ENCODE measurements around the gene CCDC18.

CCDC18 gene

GRCh38 chr1:93177991-93178390, 2.5 kb upstream of the CCDC18 start:
- Histone ChIP-seq H3K27me3 (ENCODE audit: control insufficient read depth in 1 of 2, insufficient read depth in 2 of 2, low read length in 2 of 2) (no peaks in the 10 kb centered on the region), H3K9me3 (ENCODE audit: low read length) (no peaks in the 10 kb centered on the region), H3K27ac (ENCODE audit: low read depth, low read length) (no peak overlapping the region), H3K9ac (ENCODE audit: low read length) (no peak overlapping the region), H3K36me3 (ENCODE audit: insufficient read depth, low read length) (no peaks in the 10 kb centered on the region), H3K4me3 (ENCODE audit: low read depth in 1 of 2, low read length in 2 of 2) (peak overlapping the region in 1 of 2 donors; percentile 99), H3K4me1 (ENCODE audit: insufficient read depth, low read length) (peaks cover 15% of the 10 kb centered on the region)

DNA sequence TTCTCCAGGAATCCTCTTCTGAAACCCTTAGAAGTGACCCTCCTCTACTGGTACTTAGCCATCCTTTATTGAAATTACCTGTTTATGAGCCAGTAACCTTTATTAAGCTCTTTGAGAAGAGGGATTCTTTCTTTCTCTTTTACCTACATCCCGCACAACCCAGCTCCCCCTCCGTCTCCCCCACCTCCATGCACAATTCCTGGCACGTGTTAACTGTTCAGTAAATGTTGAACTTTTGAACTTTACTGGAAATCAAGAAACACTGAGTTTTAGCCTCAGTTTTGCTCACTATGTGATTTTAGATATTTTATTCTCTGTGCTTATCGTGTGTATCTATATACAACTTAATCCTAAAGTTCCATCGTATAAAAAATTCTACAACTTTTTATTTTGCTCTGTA, 2.1 kb upstream of the CCDC18 start:
- Histone ChIP-seq H3K4me3 (ENCODE audit: low read depth in 1 of 2, low read length in 2 of 2) (peak overlapping the region in 1 of 2 donors; percentile 99), H3K27ac (ENCODE audit: low read depth, low read length) (no peak overlapping the region), H3K4me1 (ENCODE audit: insufficient read depth, low read length) (peaks cover 15% of the 10 kb centered on the region), H3K36me3 (ENCODE audit: insufficient read depth, low read length) (no peaks in the 10 kb centered on the region), H3K9me3 (ENCODE audit: low read length) (no peaks in the 10 kb centered on the region), H3K27me3 (ENCODE audit: control insufficient read depth in 1 of 2, insufficient read depth in 2 of 2, low read length in 2 of 2) (no peaks in the 10 kb centered on the region), H3K9ac (ENCODE audit: low read length) (no peak overlapping the region)

- peak within 1 kb of the TSS; percentile 97 for H3K9ac ChIP-seq (ENCODE audit: low read length)
- H3K4me1 ChIP-seq (ENCODE audit: insufficient read depth, low read length) = peaks cover 15% of the 10 kb centered on the region
- no peaks in the 10 kb centered on the region for H3K36me3 ChIP-seq (ENCODE audit: insufficient read depth, low read length)
- H3K9me3 ChIP-seq (ENCODE audit: low read length) = no peaks in the 10 kb centered on the region
- H3K4me3 ChIP-seq (ENCODE audit: low read depth in 1 of 2, low read length in 2 of 2) = peak within 1 kb of the TSS; percentile 99 to 100
- H3K27ac ChIP-seq (ENCODE audit: low read depth, low read length) = peak within 1 kb of the TSS; percentile 95
- no peaks in the 10 kb centered on the region for H3K27me3 ChIP-seq (ENCODE audit: control insufficient read depth in 1 of 2, insufficient read depth in 2 of 2, low read length in 2 of 2)
Measured at GRCh38 chr1:93179886-93180722, 420 bp upstream of the CCDC18 start, which contains the start of gene TMED5. Gene TMED5 (minus strand): TSS chr1:93180413. CDS start chr1:93180242, 171 bp downstream.

DNA sequence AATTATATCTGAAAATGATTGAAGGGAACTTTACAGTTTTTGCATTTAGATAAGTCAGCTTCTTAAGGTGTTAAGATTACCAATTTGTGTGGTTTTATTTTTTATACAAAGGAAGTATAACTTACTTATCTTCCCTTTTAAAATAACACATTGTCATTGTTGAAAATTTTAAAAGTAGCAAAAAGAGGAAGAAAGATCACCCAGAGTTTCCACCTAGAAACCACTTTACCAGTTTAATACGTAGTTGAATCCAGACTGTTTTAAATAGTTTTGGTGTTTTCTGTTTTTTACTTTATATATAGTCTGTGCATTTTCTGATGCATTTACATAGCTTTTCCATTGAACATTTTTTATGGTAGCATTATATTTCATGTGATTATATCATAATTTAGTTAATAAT, 6.1 kb downstream of the CCDC18 start:
- Histone ChIP-seq H3K4me1 (ENCODE audit: insufficient read depth, low read length) (no peaks in the 10 kb centered on the region), H3K9me3 (ENCODE audit: low read length) (no peaks in the 10 kb centered on the region), H3K4me3 (ENCODE audit: low read depth in 1 of 2, low read length in 2 of 2) (no peak overlapping the region), H3K27ac (ENCODE audit: low read depth, low read length) (no peak overlapping the region), H3K9ac (ENCODE audit: low read length) (no peak overlapping the region), H3K27me3 (ENCODE audit: control insufficient read depth in 1 of 2, insufficient read depth in 2 of 2, low read length in 2 of 2) (no peaks in the 10 kb centered on the region), H3K36me3 (ENCODE audit: insufficient read depth, low read length) (no peaks in the 10 kb centered on the region)

DNA sequence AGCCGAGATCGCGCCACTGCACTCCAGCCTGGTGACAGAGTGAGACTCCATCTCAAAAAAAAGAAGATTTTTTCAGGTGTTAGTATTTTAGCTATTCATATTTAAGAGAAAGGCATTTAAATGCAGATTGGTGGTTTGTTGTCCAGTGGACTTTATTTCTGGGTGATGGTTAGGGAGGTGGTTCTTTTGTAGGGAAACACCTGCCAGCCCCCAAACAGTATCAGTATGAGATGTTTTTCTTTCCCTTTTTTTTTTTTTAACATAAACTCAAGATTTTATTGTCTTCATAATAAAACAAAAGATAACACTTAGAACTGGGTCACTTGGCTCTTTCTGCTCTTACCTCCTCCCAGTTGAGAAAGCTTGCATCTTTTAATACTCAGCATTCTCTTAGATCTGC, 9.9 kb downstream of the CCDC18 start:
- Histone ChIP-seq H3K4me3 (ENCODE audit: low read depth in 1 of 2, low read length in 2 of 2) (no peak overlapping the region), H3K4me1 (ENCODE audit: insufficient read depth, low read length) (no peaks in the 10 kb centered on the region), H3K36me3 (ENCODE audit: insufficient read depth, low read length) (no peaks in the 10 kb centered on the region), H3K9me3 (ENCODE audit: low read length) (no peaks in the 10 kb centered on the region), H3K27ac (ENCODE audit: low read depth, low read length) (no peak overlapping the region), H3K27me3 (ENCODE audit: control insufficient read depth in 1 of 2, insufficient read depth in 2 of 2, low read length in 2 of 2) (no peaks in the 10 kb centered on the region), H3K9ac (ENCODE audit: low read length) (no peak overlapping the region)

GRCh38 chr1:93194231-93194990, 13.9 kb downstream of the CCDC18 start:
- Histone ChIP-seq H3K27me3 (ENCODE audit: control insufficient read depth in 1 of 2, insufficient read depth in 2 of 2, low read length in 2 of 2) (no peaks in the 10 kb centered on the region), H3K36me3 (ENCODE audit: insufficient read depth, low read length) (no peaks in the 10 kb centered on the region), H3K27ac (ENCODE audit: low read depth, low read length) (no peak overlapping the region), H3K4me1 (ENCODE audit: insufficient read depth, low read length) (no peaks in the 10 kb centered on the region), H3K9me3 (ENCODE audit: low read length) (no peaks in the 10 kb centered on the region), H3K9ac (ENCODE audit: low read length) (no peak overlapping the region), H3K4me3 (ENCODE audit: low read depth in 1 of 2, low read length in 2 of 2) (no peak overlapping the region)

DNA sequence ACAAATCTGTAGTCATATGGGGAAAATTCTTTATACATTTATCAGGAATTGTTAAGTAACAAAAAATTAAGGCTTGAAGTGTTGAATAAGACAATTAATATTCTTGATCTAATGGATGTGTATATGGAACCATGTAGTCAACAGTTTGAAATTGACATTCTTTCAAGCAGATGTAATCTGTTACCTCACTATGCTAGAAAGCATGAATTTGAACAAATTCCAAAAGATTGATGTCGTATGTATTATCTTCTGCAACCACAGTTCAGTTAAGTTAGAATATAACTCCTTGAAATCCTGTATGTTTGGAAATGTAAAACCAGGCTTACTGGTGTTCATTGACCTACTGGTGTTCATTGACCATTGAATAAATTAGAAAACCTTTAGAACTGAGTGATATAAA, 16.1 kb downstream of the CCDC18 start:
- no peaks in the 10 kb centered on the region for H3K4me1 ChIP-seq (ENCODE audit: insufficient read depth, low read length)
- H3K36me3 ChIP-seq (ENCODE audit: insufficient read depth, low read length) = no peaks in the 10 kb centered on the region
- H3K9ac ChIP-seq (ENCODE audit: low read length) = no peak overlapping the region
- no peaks in the 10 kb centered on the region for H3K27me3 ChIP-seq (ENCODE audit: control insufficient read depth in 1 of 2, insufficient read depth in 2 of 2, low read length in 2 of 2)
- no peak overlapping the region for H3K27ac ChIP-seq (ENCODE audit: low read depth, low read length)
- H3K9me3 ChIP-seq (ENCODE audit: low read length) = no peaks in the 10 kb centered on the region
- no peak overlapping the region for H3K4me3 ChIP-seq (ENCODE audit: low read depth in 1 of 2, low read length in 2 of 2)

DNA sequence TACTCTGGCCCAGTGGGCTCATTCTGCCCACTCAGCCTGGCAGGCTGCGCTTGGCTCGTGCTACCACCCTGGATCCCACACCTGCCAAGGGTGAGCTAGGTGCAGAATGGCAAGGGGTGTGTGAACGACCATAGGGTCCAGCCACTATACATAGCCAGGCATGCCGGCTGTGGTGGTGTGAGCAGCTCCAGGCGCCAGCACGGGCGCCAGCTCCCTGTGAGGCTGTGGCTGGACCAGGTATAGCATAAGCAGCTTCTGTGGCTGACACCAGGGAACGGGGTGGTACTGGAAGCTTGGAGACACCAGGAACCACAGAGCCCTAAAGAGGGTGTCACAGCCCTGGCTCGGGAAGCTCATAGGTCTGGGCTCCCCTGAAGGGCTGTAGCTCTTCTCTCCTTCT, 18.6 kb downstream of the CCDC18 start:
- no peaks in the 10 kb centered on the region for H3K4me1 ChIP-seq (ENCODE audit: insufficient read depth, low read length)
- no peaks in the 10 kb centered on the region for H3K9me3 ChIP-seq (ENCODE audit: low read length)
- H3K27ac ChIP-seq (ENCODE audit: low read depth, low read length) = no peak overlapping the region
- H3K27me3 ChIP-seq (ENCODE audit: control insufficient read depth in 1 of 2, insufficient read depth in 2 of 2, low read length in 2 of 2) = no peaks in the 10 kb centered on the region
- H3K9ac ChIP-seq (ENCODE audit: low read length) = no peak overlapping the region
- no peaks in the 10 kb centered on the region for H3K36me3 ChIP-seq (ENCODE audit: insufficient read depth, low read length)
- H3K4me3 ChIP-seq (ENCODE audit: low read depth in 1 of 2, low read length in 2 of 2) = no peak overlapping the region

GRCh38 chr1:93200086-93200620, 19.6 kb downstream of the CCDC18 start:
- Histone ChIP-seq H3K4me1 (ENCODE audit: insufficient read depth, low read length) (no peaks in the 10 kb centered on the region), H3K9ac (ENCODE audit: low read length) (no peak overlapping the region), H3K27me3 (ENCODE audit: control insufficient read depth in 1 of 2, insufficient read depth in 2 of 2, low read length in 2 of 2) (no peaks in the 10 kb centered on the region), H3K4me3 (ENCODE audit: low read depth in 1 of 2, low read length in 2 of 2) (no peak overlapping the region), H3K9me3 (ENCODE audit: low read length) (no peaks in the 10 kb centered on the region), H3K27ac (ENCODE audit: low read depth, low read length) (no peak overlapping the region), H3K36me3 (ENCODE audit: insufficient read depth, low read length) (no peaks in the 10 kb centered on the region)

- Histone ChIP-seq H3K4me1 (ENCODE audit: insufficient read depth, low read length) (no peaks in the 10 kb centered on the region), H3K9me3 (ENCODE audit: low read length) (no peaks in the 10 kb centered on the region), H3K9ac (ENCODE audit: low read length) (no peak overlapping the region), H3K27ac (ENCODE audit: low read depth, low read length) (no peak overlapping the region), H3K27me3 (ENCODE audit: control insufficient read depth in 1 of 2, insufficient read depth in 2 of 2, low read length in 2 of 2) (no peaks in the 10 kb centered on the region), H3K4me3 (ENCODE audit: low read depth in 1 of 2, low read length in 2 of 2) (no peak overlapping the region), H3K36me3 (ENCODE audit: insufficient read depth, low read length) (no peaks in the 10 kb centered on the region)
Measured at GRCh38 chr1:93200714-93201113, 20.2 kb downstream of the CCDC18 start.

DNA sequence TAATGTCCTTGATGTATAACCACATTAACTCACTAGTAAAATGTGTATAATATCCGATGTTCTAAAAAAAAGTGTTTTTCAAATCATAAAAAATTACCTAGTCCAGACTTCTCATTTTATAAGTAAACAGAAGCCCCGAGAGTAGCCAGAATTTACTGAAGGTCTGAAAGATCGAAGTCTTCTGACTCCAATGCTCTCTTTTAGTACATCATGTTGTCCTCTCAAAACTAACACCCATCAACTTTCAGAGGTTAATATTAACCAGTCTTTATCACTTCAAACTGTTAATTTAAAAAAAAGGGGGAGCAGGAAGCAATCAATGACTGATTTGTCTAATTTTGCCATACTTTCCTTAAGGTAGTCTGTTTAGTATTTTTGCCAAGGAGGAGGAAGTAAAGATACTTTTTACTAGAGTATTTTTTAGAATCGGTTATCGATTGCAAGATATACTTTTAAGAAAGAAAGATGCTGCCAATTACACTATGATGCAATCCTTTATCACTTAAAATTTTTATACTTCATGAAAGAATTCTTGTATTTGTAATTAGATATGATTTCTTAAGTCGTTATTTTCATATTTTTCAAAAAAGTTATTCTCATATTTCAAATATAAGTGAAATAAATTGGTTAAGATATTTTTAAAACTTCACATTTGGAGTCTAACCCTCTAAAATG, 25.5 kb downstream of the CCDC18 start:
- Histone ChIP-seq H3K36me3 (ENCODE audit: insufficient read depth, low read length) (no peaks in the 10 kb centered on the region), H3K9ac (ENCODE audit: low read length) (no peak overlapping the region), H3K4me3 (ENCODE audit: low read depth in 1 of 2, low read length in 2 of 2) (no peak overlapping the region), H3K27me3 (ENCODE audit: control insufficient read depth in 1 of 2, insufficient read depth in 2 of 2, low read length in 2 of 2) (no peaks in the 10 kb centered on the region), H3K4me1 (ENCODE audit: insufficient read depth, low read length) (no peaks in the 10 kb centered on the region), H3K9me3 (ENCODE audit: low read length) (no peaks in the 10 kb centered on the region), H3K27ac (ENCODE audit: low read depth, low read length) (no peak overlapping the region)

All from muscle layer of colon (tissue), 2 donors.